Panc1 (cell line): ENCODE results near the gene AP1S1. TPM values are rescaled to one million over a fixed set of nuclear protein-coding genes. Genes with fewer than 3 reads are reported as not detected.

Source experiments
- ATAC-seq: fragments of 200-7000 bp; cut with Tn5 transposase; 2 replicates; pipeline ENCODE4 v1.9.1; 2020; ENCODE audit warnings: mild to moderate bottlenecking, moderate library complexity
- BruUV-seq: library from RNA; stranded (reverse); fragments of 400-500 nt; replicated peaks from 2 replicates; lab custom pipeline; 2021; lab: Mats Ljungman, UMichigan
- CTCF ChIA-PET: fragments of 300-600 bp; sonication (Branson Sonifier 250); formaldehyde crosslinking; loops from one replicate; lab custom pipeline; 2022; ENCODE audit warnings: antibody characterized with exemption; lab: Charles Lee
- POLR2A ChIA-PET: fragments of 300-600 bp; sonication (Branson Sonifier 250); formaldehyde crosslinking; loops from one replicate; lab custom pipeline; 2022; ENCODE audit warnings: antibody characterized with exemption; lab: Charles Lee
- DNase-seq: peaks from one replicate; pipeline ENCODE4 v3.0.0-alpha.2; 2010; ENCODE audit warnings: low read depth, low spot score
- H3K27ac ChIP-seq: 2 replicates; pipeline ENCODE4 v1.5.1; 2011; ENCODE audit warnings: mild to moderate bottlenecking, low read length, inconsistent platforms
- H3K27me3 ChIP-seq: fragments of 200-500 bp; sonication (Bioruptor generic); 2 replicates; pipeline ENCODE4 v1.6.0; 2014; ENCODE audit warnings: low read length, inconsistent platforms; ENCODE audit not compliant: control insufficient read depth, insufficient read depth
- H3K36me3 ChIP-seq: fragments of 200-500 bp; sonication (Bioruptor generic); 2 replicates; pipeline ENCODE4 v1.5.1; 2014; ENCODE audit warnings: inconsistent platforms, mild to moderate bottlenecking, low read length, moderate library complexity; ENCODE audit not compliant: control insufficient read depth, insufficient read depth
- H3K4me1 ChIP-seq: 2 replicates; pipeline ENCODE4 v1.5.1; 2011; ENCODE audit warnings: inconsistent platforms, mild to moderate bottlenecking, low read length, moderate library complexity; ENCODE audit not compliant: control insufficient read depth, insufficient read depth
- H3K4me3 ChIP-seq, 2 experiments: 2 replicates each; pipeline ENCODE4 v1.5.1; 2011 to 2012; ENCODE audit warnings: low read depth in 2 of 2, low read length in 2 of 2, mild to moderate bottlenecking in 2 of 2, inconsistent platforms in 1 of 2, moderate library complexity in 1 of 2
- H3K9me3 ChIP-seq: fragments of 200-500 bp; sonication (Bioruptor generic); 2 replicates; pipeline ENCODE4 v1.5.1; 2014; ENCODE audit warnings: low read depth, mild to moderate bottlenecking, inconsistent platforms, low read length, moderate library complexity; ENCODE audit not compliant: control insufficient read depth, insufficient read depth
- CTCF ChIP-seq: fragments of 450-650 bp; IDR thresholded peaks from 2 replicates; pipeline ENCODE4 v1.5.1; 2017; ENCODE audit warnings: mild to moderate bottlenecking
- POLR2AphosphoS5 ChIP-seq: IDR thresholded peaks from 2 replicates; pipeline ENCODE4 v1.6.1; 2012; ENCODE audit warnings: mild to moderate bottlenecking, low read depth, low read length, moderate library complexity
- REST ChIP-seq, 2 experiments: IDR thresholded peaks; 2 replicates each; pipeline ENCODE4 v1.6.1; 2011 to 2012; ENCODE audit warnings: low read depth in 2 of 2, control low read depth in 1 of 2, low read length in 1 of 2, mild to moderate bottlenecking in 1 of 2, moderate library complexity in 1 of 2; ENCODE audit not compliant: insufficient read depth in 1 of 2
- SIN3A ChIP-seq: IDR thresholded peaks from 2 replicates; pipeline ENCODE4 v1.6.1; 2012; ENCODE audit warnings: low read depth, mild to moderate bottlenecking, low read length, moderate library complexity, borderline replicate concordance; ENCODE audit not compliant: insufficient read depth
- TCF7L2 ChIP-seq: IDR thresholded peaks from 2 replicates; pipeline ENCODE4 v1.6.1; 2011; ENCODE audit warnings: mild to moderate bottlenecking, low read depth, low read length, inconsistent platforms
- in situ Hi-C: cut with HindIII; loops from 2 replicates; pipeline ENCODE4 v1.10.0; 2016; ENCODE audit warnings: low sequenced_read_pairs, low pct_unique_long_range_greater_than_20kb
- intact Hi-C: fragments of 100-400 bp; cut with micrococcal nuclease; formaldehyde crosslinking; loops from one replicate; pipeline ENCODE4 v1.10.0; 2022; ENCODE audit not compliant: unreplicated experiment
- total RNA-seq: library from RNA; stranded (reverse); gene quantifications from one replicate; pipeline ENCODE4 v1.2.1, GENCODE V29; 2021; ENCODE audit not compliant: unreplicated experiment

Gene AP1S1
- total RNA-seq, 1 experiment from 2014 or later, result 74.2 TPM

- Histone ChIP-seq H3K4me3 (no peak overlapping the region), H3K27ac (no peak overlapping the region), H3K36me3 (no peaks in the 10 kb centered on the region), H3K9me3 (no peaks in the 10 kb centered on the region), H3K27me3 (no peaks in the 10 kb centered on the region), H3K4me1 (no peaks in the 10 kb centered on the region)
- POLR2A ChIA-PET, result no interaction called here
- no peak for DNase-seq
- intact Hi-C loops, result no loop called here
- no TSS peak for BruUV-seq
- CTCF ChIA-PET, result no interaction called here
- ATAC-seq, result no peak
- in situ Hi-C loops, result no loop called here
- TF ChIP-seq CTCF, result no peak
- TF ChIP-seq POLR2AphosphoS5, result no peak
- TF ChIP-seq REST (IDR thresholded peaks at IDR 0.05; ENCODE audit: insufficient read depth in 1 of 2, low read depth in 2 of 2, low read length in 1 of 2), result no peak
- no peak for TF ChIP-seq SIN3A
- TF ChIP-seq TCF7L2, result no peak
Measured at GRCh38 chr7:101189109-101189508, 34.8 kb downstream of the AP1S1 start.

- no TSS peak for BruUV-seq
- ATAC-seq, result no peak
- no peak overlapping the region for H3K27ac ChIP-seq
- ChIA-PET CTCF (interaction anchor here (1.0 kb wide), 1 partner anchor 21 kb away, joined by 7 read pairs; no protein-coding TSS in a partner anchor), POLR2A (no interaction called here)
- no peaks in the 10 kb centered on the region for H3K27me3 ChIP-seq
- in situ Hi-C loops, result no loop called here
- TF ChIP-seq POLR2AphosphoS5 (no peak), TCF7L2 (no peak), REST (IDR thresholded peaks at IDR 0.05; ENCODE audit: insufficient read depth in 1 of 2, low read depth in 2 of 2, low read length in 1 of 2) (no peak), SIN3A (no peak), CTCF (no peak)
- no peaks in the 10 kb centered on the region for H3K9me3 ChIP-seq
- no peak overlapping the region for H3K4me3 ChIP-seq
- no peaks in the 10 kb centered on the region for H3K36me3 ChIP-seq
- no peak for DNase-seq
- H3K4me1 ChIP-seq, result peaks cover 3% of the 10 kb centered on the region; the same call in 1 of the 2 replicates
- intact Hi-C loops, result no loop called here
Measured at GRCh38 chr7:101195884-101196283, 41.6 kb downstream of the AP1S1 start.
